ENCODE data around the gene MS4A8. TPM values are rescaled to one million over a fixed set of nuclear protein-coding genes. Genes with fewer than 3 reads are reported as not detected.
"Not testable (repeated sequence)": the region's sequence is repeated elsewhere in the genome, so short reads cannot be mapped to it uniquely, and the experiment has no call there.

Gene MS4A8
- total RNA-seq, 2 donors from 2014 or later, result not detected

DNA sequence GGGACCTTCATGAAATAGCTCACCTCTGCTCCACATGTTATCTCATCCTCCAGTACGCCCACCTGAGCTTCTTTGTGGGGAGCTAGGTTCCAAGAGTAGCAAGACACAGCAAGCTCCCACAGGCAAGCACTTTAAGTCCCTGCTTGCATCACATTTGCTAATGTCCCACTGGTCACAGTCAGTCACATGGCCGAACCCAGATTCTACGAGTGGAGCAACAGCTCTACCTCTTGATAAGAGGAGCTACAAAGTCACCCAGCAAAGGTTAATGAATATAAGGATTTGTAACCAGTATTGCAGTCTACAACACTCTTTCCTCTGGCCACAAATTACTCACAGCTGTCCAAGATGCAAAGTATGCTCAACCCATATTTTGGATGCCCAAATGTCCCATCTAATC lies 42.0 kb downstream of the MS4A8 start:
- no peak overlapping the region for H3K27ac Mint-ChIP-seq
- no peak for DNase-seq
- H3K9me3 ChIP-seq (ENCODE audit: control insufficient read depth, low read length, poor library complexity, severe bottlenecking), result no peaks in the 10 kb centered on the region
- H3K4me3 Mint-ChIP-seq, result no peak overlapping the region
- no peak for ATAC-seq
- no peaks in the 10 kb centered on the region for H3K4me1 Mint-ChIP-seq
- peaks cover 44% of the 10 kb centered on the region for H3K27me3 Mint-ChIP-seq
- peaks cover 2% of the 10 kb centered on the region for H3K36me3 Mint-ChIP-seq (ENCODE audit: low read depth)

DNA sequence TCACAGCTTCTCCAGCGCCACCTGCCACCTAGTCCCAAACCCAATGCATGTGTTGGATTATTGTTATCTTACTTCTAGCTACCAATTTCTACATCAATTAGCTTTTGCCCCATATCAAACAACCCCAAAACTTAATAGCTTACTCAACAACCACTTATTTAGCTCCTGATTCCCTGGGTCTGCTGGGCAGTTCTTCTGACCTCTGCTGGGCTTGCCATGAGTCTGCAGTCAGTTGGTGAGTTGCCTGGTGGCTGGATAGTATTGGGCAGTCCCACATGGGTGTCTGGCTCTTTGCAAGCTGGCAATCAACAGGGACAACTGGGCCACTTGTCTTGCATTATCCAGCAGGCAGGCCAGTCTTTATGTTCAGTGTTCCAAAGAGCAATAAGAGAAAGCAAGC lies 43.6 kb downstream of the MS4A8 start:
- no peak for ATAC-seq
- H3K27me3 Mint-ChIP-seq, result peaks cover 30% of the 10 kb centered on the region

DNA sequence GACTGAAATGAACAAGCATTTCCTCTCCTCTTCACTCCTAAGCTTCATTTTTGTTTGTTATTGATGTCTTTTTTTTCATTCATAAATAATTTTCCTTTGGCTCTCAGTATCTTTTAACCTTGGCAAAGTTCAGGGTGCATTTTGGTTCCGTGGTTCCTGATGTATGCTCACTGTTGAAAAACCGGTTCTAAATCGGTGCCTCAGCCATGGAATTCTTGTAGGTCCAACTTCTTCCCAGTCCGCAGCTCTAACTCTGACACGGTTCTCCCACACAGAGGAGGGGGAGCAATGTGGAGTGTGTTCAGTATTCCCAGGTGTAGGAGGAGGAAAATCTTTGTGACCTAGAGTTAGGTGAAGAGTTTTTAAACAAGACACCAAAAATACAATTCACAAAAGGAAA lies 44.7 kb downstream of the MS4A8 start:
- Mint-ChIP-seq H3K4me3 (no peak overlapping the region), H3K27me3 (peaks cover 19% of the 10 kb centered on the region), H3K4me1 (no peaks in the 10 kb centered on the region), H3K27ac (no peak overlapping the region), H3K36me3 (ENCODE audit: low read depth) (no peaks in the 10 kb centered on the region)
- DNase-seq (no peak), ATAC-seq (no peak)
- no peaks in the 10 kb centered on the region for H3K9me3 ChIP-seq (ENCODE audit: control insufficient read depth, low read length, poor library complexity, severe bottlenecking)

More for the DNA sequence above, 43.6 kb downstream of the MS4A8 start:
- H3K27ac Mint-ChIP-seq, result no peak overlapping the region
- no peaks in the 10 kb centered on the region for H3K4me1 Mint-ChIP-seq
- no peak overlapping the region for H3K4me3 Mint-ChIP-seq
- H3K9me3 ChIP-seq (ENCODE audit: control insufficient read depth, low read length, poor library complexity, severe bottlenecking), result no peaks in the 10 kb centered on the region
- peaks cover 2% of the 10 kb centered on the region for H3K36me3 Mint-ChIP-seq (ENCODE audit: low read depth)
- no peak for DNase-seq

DNA sequence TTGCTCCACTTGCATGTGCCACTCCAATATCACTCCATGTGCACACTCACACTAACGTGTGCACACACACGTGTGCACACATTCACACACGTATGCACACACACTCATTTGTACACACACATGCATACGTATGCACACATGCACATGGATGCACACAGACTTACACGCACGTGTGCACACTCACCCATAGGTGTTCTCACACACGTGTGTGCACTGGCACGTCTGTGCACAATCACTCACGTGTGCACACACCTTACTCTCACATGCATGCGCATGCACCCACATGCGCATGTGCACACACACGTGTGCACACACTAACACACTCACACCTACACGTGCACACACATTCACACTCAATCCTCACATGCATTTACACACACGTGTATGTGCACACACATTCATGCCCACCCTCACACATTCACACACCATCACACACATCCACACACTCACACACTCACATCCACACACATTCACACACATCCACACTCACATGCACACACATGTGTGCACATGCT lies 48.0 kb downstream of the MS4A8 start:
- no peak overlapping the region for H3K4me3 Mint-ChIP-seq
- H3K27me3 Mint-ChIP-seq, result peaks cover 38% of the 10 kb centered on the region
- ATAC-seq (no peak), DNase-seq (no peak)
- H3K9me3 ChIP-seq (ENCODE audit: control insufficient read depth, low read length, poor library complexity, severe bottlenecking), result no peaks in the 10 kb centered on the region
- no peaks in the 10 kb centered on the region for H3K4me1 Mint-ChIP-seq
- no peaks in the 10 kb centered on the region for H3K36me3 Mint-ChIP-seq (ENCODE audit: low read depth)
- H3K27ac Mint-ChIP-seq, result no peak overlapping the region

DNA sequence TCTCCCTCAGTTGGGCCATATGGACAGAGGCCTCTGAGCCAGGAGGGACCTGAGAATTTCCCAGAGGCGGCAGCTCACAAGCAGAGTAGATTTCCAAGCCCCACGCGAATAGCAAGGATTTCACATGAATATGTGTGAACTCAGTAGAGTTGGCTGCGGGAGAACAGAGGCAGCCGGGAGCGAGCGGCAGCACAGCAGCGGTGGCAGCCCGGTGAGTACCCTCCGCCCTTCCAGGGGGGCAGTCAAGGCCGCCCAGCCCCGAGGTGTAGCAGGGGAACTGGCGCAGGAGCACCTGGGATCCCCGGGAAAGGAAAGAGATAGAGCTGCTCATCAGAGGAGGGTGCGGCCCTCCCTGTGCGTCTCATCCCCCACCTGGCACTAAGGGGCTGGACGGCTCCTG lies 48.8 kb downstream of the MS4A8 start:
- no peaks in the 10 kb centered on the region for H3K9me3 ChIP-seq (ENCODE audit: control insufficient read depth, low read length, poor library complexity, severe bottlenecking)
- H3K27ac Mint-ChIP-seq, result no peak overlapping the region
- H3K27me3 Mint-ChIP-seq, result peaks cover 42% of the 10 kb centered on the region
- H3K4me3 Mint-ChIP-seq, result no peak overlapping the region
- H3K4me1 Mint-ChIP-seq, result no peaks in the 10 kb centered on the region
- DNase-seq (no peak), ATAC-seq (no peak)
- no peaks in the 10 kb centered on the region for H3K36me3 Mint-ChIP-seq (ENCODE audit: low read depth)

DNA sequence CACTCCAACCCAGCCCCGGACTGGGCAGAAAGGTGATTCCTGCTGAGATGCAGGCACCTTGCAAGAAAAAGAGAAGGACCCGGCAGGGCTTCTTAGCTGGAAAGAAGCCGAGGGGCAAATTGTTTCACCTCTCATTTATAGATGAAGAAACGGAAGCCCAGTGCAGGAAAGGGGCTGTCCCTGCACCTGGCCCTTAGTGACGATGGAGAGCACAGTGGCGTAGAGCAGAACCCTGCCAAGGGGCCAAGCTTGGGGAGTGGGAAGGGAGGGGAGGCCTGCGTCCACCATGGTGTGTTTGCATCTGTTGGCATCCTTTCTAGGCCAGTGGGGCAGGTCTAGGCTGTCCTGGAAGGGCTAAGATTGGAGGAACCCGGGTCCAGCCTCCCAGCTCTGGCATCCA lies 49.4 kb downstream of the MS4A8 start:
- Mint-ChIP-seq H3K27me3 (peaks cover 44% of the 10 kb centered on the region), H3K36me3 (ENCODE audit: low read depth) (no peaks in the 10 kb centered on the region), H3K4me1 (no peaks in the 10 kb centered on the region), H3K27ac (no peak overlapping the region), H3K4me3 (no peak overlapping the region)
- ATAC-seq, result no peak
- DNase-seq, result no peak
- no peaks in the 10 kb centered on the region for H3K9me3 ChIP-seq (ENCODE audit: control insufficient read depth, low read length, poor library complexity, severe bottlenecking)

DNA sequence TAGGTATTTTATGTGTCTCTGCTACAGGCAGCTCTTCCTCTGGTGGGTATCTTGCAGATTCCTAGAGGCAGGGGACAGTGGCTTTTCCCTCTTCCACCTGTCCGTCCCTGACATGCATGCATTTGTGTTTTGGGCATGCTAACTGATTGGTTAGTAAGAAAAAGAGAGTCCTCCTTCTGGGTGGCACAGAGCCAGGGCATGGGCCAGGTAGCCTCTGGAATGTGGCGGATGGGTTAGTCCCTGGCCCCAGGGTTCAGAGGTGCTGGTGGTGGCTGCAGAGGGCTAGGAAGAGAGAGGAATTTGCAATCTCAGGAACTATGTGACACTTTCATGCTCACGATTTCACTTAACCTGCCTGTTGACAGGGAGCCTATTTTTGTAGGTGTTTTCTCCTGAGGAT lies 51.5 kb downstream of the MS4A8 start:
- no peak overlapping the region for H3K27ac Mint-ChIP-seq
- ATAC-seq, result no peak
- peaks cover 50% of the 10 kb centered on the region for H3K27me3 Mint-ChIP-seq
- no peak overlapping the region for H3K4me3 Mint-ChIP-seq
- H3K9me3 ChIP-seq (ENCODE audit: control insufficient read depth, low read length, poor library complexity, severe bottlenecking), result no peaks in the 10 kb centered on the region
- H3K36me3 Mint-ChIP-seq (ENCODE audit: low read depth), result no peaks in the 10 kb centered on the region
- DNase-seq, result no peak
- no peaks in the 10 kb centered on the region for H3K4me1 Mint-ChIP-seq

DNA sequence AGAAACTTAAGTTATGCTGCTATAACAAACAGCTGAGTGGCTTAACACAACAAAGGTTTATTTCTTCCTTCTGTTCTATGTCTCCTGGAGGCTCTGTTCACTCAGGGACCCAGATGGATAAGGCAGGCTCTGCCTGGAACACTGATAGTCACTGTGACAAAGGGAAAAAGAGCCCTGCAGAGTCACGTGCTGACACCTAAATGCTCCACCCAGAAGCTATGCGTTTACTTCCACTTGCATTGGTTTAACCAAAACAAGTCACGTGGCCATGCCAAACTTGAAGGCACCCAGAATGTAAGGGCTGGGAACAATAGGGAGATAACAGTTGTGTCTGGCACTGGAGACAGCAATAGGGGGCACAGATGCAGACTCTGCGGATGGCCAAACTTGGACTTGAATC lies 53.9 kb downstream of the MS4A8 start:
- H3K4me1 Mint-ChIP-seq, result no peaks in the 10 kb centered on the region
- ATAC-seq, result no peak
- no peak for DNase-seq
- H3K27me3 Mint-ChIP-seq, result peaks cover 72% of the 10 kb centered on the region
- no peaks in the 10 kb centered on the region for H3K9me3 ChIP-seq (ENCODE audit: control insufficient read depth, low read length, poor library complexity, severe bottlenecking)
- H3K27ac Mint-ChIP-seq, result no peak overlapping the region
- no peaks in the 10 kb centered on the region for H3K36me3 Mint-ChIP-seq (ENCODE audit: low read depth)
- no peak overlapping the region for H3K4me3 Mint-ChIP-seq

DNA sequence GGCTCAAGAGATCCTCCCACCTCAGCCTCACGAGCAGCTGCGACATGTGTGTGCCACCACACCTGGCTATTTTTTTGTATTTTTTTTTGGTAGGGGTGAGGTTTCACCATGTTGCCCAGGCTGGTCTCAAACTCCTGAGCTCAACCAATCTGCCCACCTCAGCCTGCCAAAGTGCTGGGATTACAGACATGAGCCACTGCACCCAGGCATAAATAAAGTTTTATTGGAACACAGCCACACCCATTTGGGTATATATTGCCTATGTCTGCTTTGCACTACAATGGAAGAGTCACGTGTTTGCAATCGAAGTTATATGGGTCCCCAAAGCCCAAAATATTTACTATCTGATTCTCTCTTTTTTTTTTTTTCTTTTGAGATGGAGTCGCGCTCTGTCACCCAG lies 55.5 kb downstream of the MS4A8 start:
- ATAC-seq (no peak), DNase-seq (no peak)
- Mint-ChIP-seq H3K36me3 (ENCODE audit: low read depth) (peaks cover 3% of the 10 kb centered on the region), H3K4me1 (peaks cover 5% of the 10 kb centered on the region), H3K4me3 (no peak overlapping the region), H3K27me3 (peaks cover 81% of the 10 kb centered on the region), H3K27ac (no peak overlapping the region)
- no peaks in the 10 kb centered on the region for H3K9me3 ChIP-seq (ENCODE audit: control insufficient read depth, low read length, poor library complexity, severe bottlenecking)

DNA sequence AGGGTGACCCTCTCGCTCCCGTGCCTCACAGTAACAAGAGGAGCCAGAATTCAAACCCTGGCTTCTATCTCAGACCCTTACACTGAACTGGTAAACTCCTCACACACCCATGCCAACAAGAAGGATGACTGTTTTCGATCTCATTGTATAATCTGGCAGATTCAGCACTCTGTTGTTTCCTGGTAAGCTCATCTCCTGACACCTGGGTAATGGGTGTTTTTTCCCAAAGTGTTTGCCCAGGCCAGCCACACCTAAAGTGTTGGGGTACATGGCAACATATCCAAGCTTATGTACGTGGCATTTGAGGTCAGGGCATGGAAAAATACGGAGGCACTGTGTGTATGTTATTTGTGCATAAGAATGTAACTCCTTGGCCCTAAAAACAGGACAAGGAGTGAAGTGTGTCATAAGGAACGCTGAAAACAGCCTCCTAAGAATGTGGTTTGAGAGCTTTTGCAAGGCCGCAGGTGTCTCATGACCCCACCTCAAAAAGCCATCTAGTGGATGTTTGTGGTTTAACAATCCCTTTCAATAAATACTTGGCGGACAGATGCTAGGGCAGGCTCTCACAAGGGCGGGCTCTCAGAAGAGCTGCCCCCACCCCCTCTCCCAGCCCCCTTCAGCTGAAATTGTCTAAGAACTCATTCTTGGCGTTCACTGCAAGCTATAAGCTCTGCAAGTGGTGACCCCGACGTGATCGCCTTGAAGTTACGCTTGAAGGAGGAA lies 57.1 kb downstream of the MS4A8 start, which contains the start of gene MS4A15:
MS4A15 (plus strand) TSS at position 561 of the 726 bp plus-strand sequence. CDS start 6,867 bp downstream, outside the sequence.
- Mint-ChIP-seq H3K27me3 (peaks cover 86% of the 10 kb centered on the region), H3K4me1 (peaks cover 7% of the 10 kb centered on the region), H3K27ac (no peak within 1 kb of the TSS), H3K4me3 (no peak within 1 kb of the TSS), H3K36me3 (ENCODE audit: low read depth) (peaks cover 4% of the 10 kb centered on the region)
- H3K9me3 ChIP-seq (ENCODE audit: control insufficient read depth, low read length, poor library complexity, severe bottlenecking), result no peaks in the 10 kb centered on the region
- no peak for ATAC-seq
- no peak for DNase-seq

DNA sequence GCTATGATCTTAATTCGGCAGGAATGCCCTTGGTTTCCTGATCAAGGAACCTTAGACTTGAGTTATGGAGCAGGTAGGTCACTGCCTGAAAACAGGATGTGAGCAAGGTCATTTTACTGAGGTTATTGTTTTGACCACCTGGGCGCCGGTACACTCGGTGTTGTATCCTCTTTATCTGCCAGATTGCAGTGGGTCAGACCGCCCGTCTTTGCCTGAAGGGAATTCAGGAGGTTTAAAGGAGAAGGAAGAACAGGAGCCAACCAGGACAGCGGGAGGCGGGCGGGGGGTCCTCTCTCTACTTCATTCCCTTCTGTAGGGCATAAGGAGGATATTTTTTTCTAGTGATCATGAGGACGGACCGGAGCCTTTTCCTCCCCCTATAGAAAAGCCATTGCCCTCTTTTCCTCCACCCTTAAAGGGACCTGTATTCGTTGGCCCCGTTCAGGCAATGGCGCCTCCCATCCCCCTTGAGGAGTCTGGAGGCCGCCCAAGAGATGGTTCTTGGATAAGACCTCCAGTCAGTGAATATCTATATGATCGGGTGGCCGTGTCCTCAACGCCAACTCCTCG lies 57.9 kb downstream of the MS4A8 start:
- DNase-seq, result no peak
- H3K27me3 Mint-ChIP-seq, result peaks cover 81% of the 10 kb centered on the region
- no peak overlapping the region for H3K4me3 Mint-ChIP-seq
- no peak for ATAC-seq
- H3K9me3 ChIP-seq (ENCODE audit: control insufficient read depth, low read length, poor library complexity, severe bottlenecking), result no peaks in the 10 kb centered on the region
- no peak overlapping the region for H3K27ac Mint-ChIP-seq
- peaks cover 7% of the 10 kb centered on the region for H3K4me1 Mint-ChIP-seq
- peaks cover 4% of the 10 kb centered on the region for H3K36me3 Mint-ChIP-seq (ENCODE audit: low read depth)

DNA sequence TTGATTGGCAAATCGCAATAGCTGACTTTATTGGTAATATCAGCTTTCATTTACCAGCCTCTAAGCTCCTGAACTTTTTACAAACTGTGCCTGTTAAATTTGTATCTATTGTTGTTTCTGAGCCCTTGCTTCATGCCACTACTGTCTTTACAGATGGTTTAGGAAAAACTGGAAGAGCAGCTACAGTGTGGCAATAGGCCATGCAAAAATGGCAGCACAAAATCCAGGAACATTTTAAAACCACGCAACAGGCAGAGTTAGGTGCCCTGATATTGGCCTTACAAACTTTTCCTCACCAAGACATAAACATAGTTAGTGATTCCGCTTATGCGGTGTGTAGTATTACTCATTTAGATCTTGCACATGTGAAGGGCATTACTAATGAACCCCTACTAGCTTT lies 59.3 kb downstream of the MS4A8 start:
- not testable (repeated sequence) for H3K9me3 ChIP-seq (ENCODE audit: control insufficient read depth, low read length, poor library complexity, severe bottlenecking); H3K4me3 Mint-ChIP-seq; ATAC-seq; H3K4me1 Mint-ChIP-seq; H3K27ac Mint-ChIP-seq; H3K36me3 Mint-ChIP-seq (ENCODE audit: low read depth); DNase-seq
- peaks cover 82% of the 10 kb centered on the region for H3K27me3 Mint-ChIP-seq

DNA sequence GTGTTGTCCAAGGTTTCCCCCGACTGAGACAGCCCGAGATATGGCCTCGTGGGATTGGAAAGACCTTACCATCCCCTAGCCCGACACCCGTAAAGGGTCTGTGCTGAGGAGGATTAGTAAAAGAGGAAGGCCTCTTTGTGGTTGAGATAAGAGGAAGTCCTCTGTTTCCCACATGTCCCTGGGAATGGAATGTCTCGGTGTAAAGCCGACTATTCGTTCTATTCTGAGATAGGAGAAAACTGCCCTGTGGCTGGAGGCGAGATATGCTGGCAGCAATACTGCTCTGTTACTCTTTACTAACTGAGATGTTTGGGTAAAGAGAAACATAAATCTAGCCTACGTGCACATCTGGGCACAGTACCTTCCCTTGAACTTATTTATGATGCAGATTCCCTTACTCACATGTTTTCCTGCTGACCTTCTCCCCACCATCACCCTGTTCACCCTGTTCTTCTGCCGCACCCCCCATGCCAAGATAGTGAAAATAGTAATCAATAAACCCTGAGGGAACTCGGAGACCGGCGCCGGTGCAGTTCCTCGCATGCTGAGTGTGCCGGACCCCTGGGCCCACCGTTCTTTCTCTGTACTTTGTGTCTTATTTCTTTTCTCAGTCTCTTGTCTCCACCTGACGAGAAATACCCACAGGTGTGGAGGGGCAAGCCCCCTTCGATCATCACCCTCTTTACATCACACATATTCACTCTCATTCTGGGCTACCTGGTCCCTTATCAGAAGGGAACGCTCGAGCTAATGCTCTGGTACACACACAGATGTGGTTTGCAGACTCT lies 60.2 kb downstream of the MS4A8 start:
- H3K4me3 Mint-ChIP-seq; ATAC-seq; H3K36me3 Mint-ChIP-seq (ENCODE audit: low read depth); H3K4me1 Mint-ChIP-seq; DNase-seq; H3K27ac Mint-ChIP-seq; H3K9me3 ChIP-seq (ENCODE audit: control insufficient read depth, low read length, poor library complexity, severe bottlenecking): not testable (repeated sequence)
- peaks cover 92% of the 10 kb centered on the region for H3K27me3 Mint-ChIP-seq

Measured in T-helper 17 cell (primary cell).